ENCODE results near the gene MAN1C1. TPM values are rescaled to one million over a fixed set of nuclear protein-coding genes. Genes with fewer than 3 reads are reported as not detected.
A peak's percentile ranks its signal among the peaks of the same experiment; 100 is the strongest.

Gene MAN1C1
- total and polyA plus RNA-seq, 8 donors = 4.3 to 33.9 (median 6.1) TPM

GRCh38 chr1:25793585-25794170 is 177.1 kb downstream of the MAN1C1 start:
- whole genome bisulfite sequencing, 5 donors = 64 to 85% (median 71%) methylated on average over 7 of the region's 7 CpGs
- Histone ChIP-seq H3K4me3 (no peak overlapping the region), H3K27ac (peak overlapping the region in 2 of 5 donors; percentile 3 to 26), H3K27me3 (no peaks in the 10 kb centered on the region), H3K36me3 (peaks cover 0 to 10% (median 5%) of the 10 kb centered on the region in 4 donors), H3K4me1 (peaks cover 9 to 31% (median 22%) of the 10 kb centered on the region in 4 donors), H3K9me3 (no peaks in the 10 kb centered on the region)
- no peak for DNase-seq
- TF ChIP-seq POLR2AphosphoS5 (IDR thresholded peaks at IDR 0.05) (no peak), EP300 (IDR thresholded peaks at IDR 0.05) (no peak), POLR2A (IDR thresholded peaks at IDR 0.05) (no peak), CTCF (IDR thresholded peaks at IDR 0.05) (no peak)
- intact Hi-C loops (cut with DNase I; ENCODE audit: low total_unique reads) = no loop called here

GRCh38 chr1:25794325-25794724 is 177.7 kb downstream of the MAN1C1 start:
- TF ChIP-seq EP300 (IDR thresholded peaks at IDR 0.05) = no peak
- no peak for TF ChIP-seq POLR2A (IDR thresholded peaks at IDR 0.05)
- no peak for TF ChIP-seq CTCF (IDR thresholded peaks at IDR 0.05)
- no peak for TF ChIP-seq POLR2AphosphoS5 (IDR thresholded peaks at IDR 0.05)
- Histone ChIP-seq H3K4me3 (no peak overlapping the region), H3K4me1 (peaks cover 13 to 37% (median 28%) of the 10 kb centered on the region in 4 donors), H3K27me3 (no peaks in the 10 kb centered on the region), H3K27ac (peak overlapping the region in 2 of 5 donors; percentile 3 to 26), H3K36me3 (peaks cover 0 to 8% (median 3%) of the 10 kb centered on the region in 4 donors), H3K9me3 (no peaks in the 10 kb centered on the region)
- DNase-seq = no peak
- WGBS, 5 donors = 64 to 80% (median 69%) methylated on average over 8 of the region's 8 CpGs
- intact Hi-C loops (cut with DNase I; ENCODE audit: low total_unique reads) = no loop called here

- H3K27ac ChIP-seq = no peak overlapping the region
- intact Hi-C loops (cut with DNase I; ENCODE audit: low total_unique reads) = no loop called here
- H3K9me3 ChIP-seq = no peaks in the 10 kb centered on the region
- no peaks in the 10 kb centered on the region for H3K27me3 ChIP-seq
- WGBS, 5 donors = 66 to 88% (median 71%) methylated on average over 2 of the region's 2 CpGs
- DNase-seq = no peak
- peaks cover 0 to 5% (median 0%) of the 10 kb centered on the region in 4 donors for H3K36me3 ChIP-seq
- TF ChIP-seq POLR2A (IDR thresholded peaks at IDR 0.05) (no peak), POLR2AphosphoS5 (IDR thresholded peaks at IDR 0.05) (no peak), CTCF (IDR thresholded peaks at IDR 0.05) (no peak), EP300 (IDR thresholded peaks at IDR 0.05) (no peak)
- H3K4me1 ChIP-seq = peaks cover 19 to 42% (median 33%) of the 10 kb centered on the region in 4 donors
- H3K4me3 ChIP-seq = no peak overlapping the region
Measured at GRCh38 chr1:25795211-25795610, 178.6 kb downstream of the MAN1C1 start.

- intact Hi-C loops (cut with DNase I; ENCODE audit: low total_unique reads) = no loop called here
Measured at GRCh38 chr1:25795946-25796810, 179.6 kb downstream of the MAN1C1 start.

More at GRCh38 chr1:25795946-25796810, 179.6 kb downstream of the MAN1C1 start:
- Histone ChIP-seq H3K9me3 (no peaks in the 10 kb centered on the region), H3K27me3 (no peaks in the 10 kb centered on the region), H3K4me3 (no peak overlapping the region), H3K36me3 (no peaks in the 10 kb centered on the region), H3K4me1 (peaks cover 27 to 50% (median 40%) of the 10 kb centered on the region in 4 donors), H3K27ac (peak overlapping the region; percentile 34 to 70 (median 64))
- TF ChIP-seq POLR2A (IDR thresholded peaks at IDR 0.05) = no peak
- peak in 1 of 3 donors; percentile 5 for TF ChIP-seq POLR2AphosphoS5 (IDR thresholded peaks at IDR 0.05)
- WGBS, 5 donors = 46 to 61% (median 58%) methylated on average over 22 of the region's 22 CpGs
- peak in 1 of 2 donors; percentile 70 for DNase-seq
